ENCODE data around the gene PER2. TPM values are rescaled to one million over a fixed set of nuclear protein-coding genes. Genes with fewer than 3 reads are reported as not detected.

Gene PER2
- total RNA-seq, 4 donors from 2014 or later: 5.3 to 36.4 (median 15.4) TPM

- no peak for ATAC-seq (ENCODE audit: low FRiP score)
- no peak for DNase-seq (ENCODE audit: low spot score)
- no peak for TF ChIP-seq CTCF (IDR thresholded peaks at IDR 0.05)
Measured at GRCh38 chr2:238239543-238239862, 48.9 kb downstream of the PER2 start.

GRCh38 chr2:238238766-238239542 is 49.5 kb downstream of the PER2 start:
- no peak for DNase-seq (ENCODE audit: low spot score)
- no peak for ATAC-seq (ENCODE audit: low FRiP score)
- no peak for TF ChIP-seq CTCF (IDR thresholded peaks at IDR 0.05)

- TF ChIP-seq CTCF (IDR thresholded peaks at IDR 0.05): no peak
- DNase-seq (ENCODE audit: low spot score): no peak
- no peak for ATAC-seq (ENCODE audit: low FRiP score)
Measured at GRCh38 chr2:238238311-238238765, 50.1 kb downstream of the PER2 start.

- ATAC-seq (ENCODE audit: low FRiP score) (no peak), DNase-seq (ENCODE audit: low spot score) (no peak)
- no peak for TF ChIP-seq CTCF (IDR thresholded peaks at IDR 0.05)
Measured at GRCh38 chr2:238237431-238238135, 50.8 kb downstream of the PER2 start.

GRCh38 chr2:238236571-238236970 is 51.8 kb downstream of the PER2 start:
- TF ChIP-seq CTCF (IDR thresholded peaks at IDR 0.05): no peak
- ATAC-seq (ENCODE audit: low FRiP score): no peak
- DNase-seq (ENCODE audit: low spot score): no peak

GRCh38 chr2:238235856-238236255 is 52.6 kb downstream of the PER2 start:
- no peak for TF ChIP-seq CTCF (IDR thresholded peaks at IDR 0.05)
- DNase-seq (ENCODE audit: low spot score) (no peak), ATAC-seq (ENCODE audit: low FRiP score) (no peak)

- no peak for TF ChIP-seq CTCF (IDR thresholded peaks at IDR 0.05)
- DNase-seq (ENCODE audit: low spot score): no peak
Measured at GRCh38 chr2:238235331-238235732, 53.1 kb downstream of the PER2 start.

More at GRCh38 chr2:238235331-238235732, 53.1 kb downstream of the PER2 start:
- ATAC-seq (ENCODE audit: low FRiP score): no peak
